NCI-H2171 (cell line): ENCODE results near the gene ABHD16B.
"Not testable (repeated sequence)": the region's sequence is repeated elsewhere in the genome, so short reads cannot be mapped to it uniquely, and the experiment has no call there.

ENCODE experiments used
- DNase-seq: peaks from one replicate; lab custom pipeline; 2025; lab: John Stamatoyannopoulos, UW

ABHD16B gene

DNA sequence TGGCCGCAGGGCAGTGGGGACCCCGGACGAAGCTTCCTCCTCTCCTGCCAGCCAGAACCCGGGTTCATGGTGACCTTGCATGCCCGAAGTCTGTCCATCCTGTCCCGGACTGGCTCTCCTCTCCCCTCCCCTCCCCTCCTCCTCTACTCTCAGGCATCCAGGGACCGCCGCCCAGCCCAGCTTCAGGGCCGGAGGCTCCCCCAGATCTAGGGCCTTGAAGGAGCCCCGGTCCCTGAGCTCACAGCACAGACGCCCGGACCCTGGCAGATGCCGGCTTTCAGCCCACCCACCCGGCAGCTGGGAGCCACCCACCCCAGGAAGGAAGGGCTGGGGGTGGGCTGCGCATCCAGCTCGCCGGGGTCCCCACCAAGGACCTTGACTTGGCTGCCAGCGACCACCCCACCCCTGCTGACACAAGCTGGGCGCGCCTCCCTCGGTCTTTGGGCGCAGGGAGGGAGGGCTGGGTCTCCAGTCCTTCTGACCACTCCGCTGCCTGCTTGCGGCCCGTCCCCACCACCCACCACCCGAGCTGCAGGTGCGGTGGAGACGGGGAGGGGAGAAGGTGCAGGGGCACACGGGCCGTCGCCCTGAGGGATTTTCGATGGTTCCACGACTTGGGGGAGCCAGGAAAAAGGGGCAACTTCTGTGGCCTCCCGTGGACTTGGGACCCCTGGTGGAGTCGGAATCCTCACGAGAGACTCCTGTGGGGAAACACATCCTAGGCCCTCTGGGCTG, 5.8 kb upstream of the ABHD16B start:
- no peak for DNase-seq

- no peak for DNase-seq
Measured at GRCh38 chr20:63856098-63856511, 5.2 kb upstream of the ABHD16B start.

DNA sequence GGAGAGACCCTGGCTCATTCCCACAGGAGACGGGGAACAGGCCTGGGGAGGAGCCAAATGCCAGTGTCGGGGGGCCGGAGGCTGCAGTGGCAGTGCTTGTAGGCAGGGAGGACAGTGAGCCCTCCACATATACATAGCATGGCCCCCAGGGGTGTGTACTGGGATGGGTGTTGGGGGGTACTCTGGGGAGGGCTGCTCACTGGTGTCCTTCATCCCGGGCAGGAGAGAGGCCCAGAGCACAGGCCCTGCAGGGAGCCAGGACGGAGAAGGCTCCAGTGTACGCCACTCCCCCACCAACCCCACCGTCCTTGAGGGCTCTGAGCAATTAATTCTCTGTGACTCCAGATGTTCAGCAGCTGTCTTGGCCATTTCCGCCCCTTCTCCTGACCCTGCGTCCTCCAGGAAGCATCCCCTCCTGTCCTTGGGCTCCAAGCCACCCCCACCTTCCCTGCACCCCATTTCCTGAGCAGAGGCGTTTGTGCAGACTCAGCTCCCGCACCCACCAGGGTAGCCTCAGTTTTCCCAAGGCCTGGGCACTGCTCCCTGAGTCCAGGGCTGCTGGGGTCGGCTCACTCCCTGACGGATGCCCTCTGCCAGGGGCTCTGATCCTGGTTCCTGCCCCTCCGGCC, 3.4 kb upstream of the ABHD16B start:
- no peak for DNase-seq

GRCh38 chr20:63858393-63859165, 2.7 kb upstream of the ABHD16B start:
- DNase-seq = no peak

- no peak for DNase-seq
Measured at GRCh38 chr20:63859166-63859699, 2.1 kb upstream of the ABHD16B start.

- DNase-seq = no peak
Measured at GRCh38 chr20:63860325-63861051, 810 bp upstream of the ABHD16B start.

- DNase-seq = no peak
Measured at GRCh38 chr20:63861981-63862901, 943 bp downstream of the ABHD16B start.

DNA sequence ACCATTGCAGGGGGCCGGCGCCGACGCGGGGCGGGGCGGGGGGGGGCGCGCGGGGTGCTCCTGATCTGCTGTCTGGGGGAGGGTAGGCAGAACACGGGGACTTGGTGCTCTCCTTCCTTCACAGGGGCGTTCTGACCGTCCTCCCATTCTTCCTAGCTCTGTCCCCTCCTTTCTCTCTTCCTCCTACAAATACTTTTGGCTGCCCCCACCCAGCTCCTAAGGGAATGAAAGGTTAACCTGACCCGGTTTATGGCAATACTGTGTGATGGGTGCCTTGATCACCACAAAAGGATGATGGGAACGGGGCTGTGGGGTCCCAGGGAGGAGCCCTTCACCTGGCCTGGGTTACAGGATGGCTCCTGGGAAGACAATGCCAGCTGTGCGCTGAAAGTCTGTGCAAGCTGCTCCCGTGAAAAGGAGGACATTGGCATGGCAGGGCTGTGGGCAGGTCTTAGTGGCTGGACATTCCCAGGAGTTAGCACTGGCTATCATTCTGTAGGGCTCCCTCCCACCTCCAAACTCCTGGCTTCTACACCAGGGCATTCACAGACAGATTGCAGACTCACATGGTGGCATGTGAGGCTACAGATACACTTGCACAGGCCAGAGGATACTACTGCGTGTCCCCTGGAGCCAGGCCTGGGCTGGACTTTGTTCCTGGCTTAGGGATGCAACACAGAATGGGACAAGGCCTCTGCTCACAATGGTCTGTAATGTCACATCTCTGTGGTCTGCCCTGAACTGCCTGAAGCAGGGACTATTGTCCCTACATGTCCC, 1.9 kb downstream of the ABHD16B start:
- no peak for DNase-seq

GRCh38 chr20:63863798-63864544, 2.7 kb downstream of the ABHD16B start:
- peak; percentile 71 for DNase-seq

DNA sequence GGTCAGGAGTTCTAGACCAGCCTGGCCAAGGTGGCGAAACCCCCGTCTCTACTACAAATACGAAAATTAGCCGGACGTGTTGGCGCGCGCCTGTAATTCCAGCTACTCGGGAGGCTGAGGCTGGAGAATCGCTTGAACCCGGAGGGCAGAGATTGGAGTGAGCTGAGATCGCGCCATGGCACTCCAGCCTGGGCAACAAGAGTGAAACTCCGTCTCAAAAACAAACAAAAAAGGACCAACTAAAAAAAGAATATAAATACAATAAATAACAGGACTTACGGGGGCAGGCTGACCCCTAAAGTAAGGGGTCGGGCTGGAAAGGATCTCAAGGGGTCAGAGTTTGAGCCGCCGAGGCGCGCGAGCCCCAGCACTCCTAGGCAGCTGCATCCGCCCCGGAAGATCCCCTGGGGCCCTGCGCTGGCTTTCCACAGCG, 3.3 kb downstream of the ABHD16B start:
- no peak for DNase-seq

DNA sequence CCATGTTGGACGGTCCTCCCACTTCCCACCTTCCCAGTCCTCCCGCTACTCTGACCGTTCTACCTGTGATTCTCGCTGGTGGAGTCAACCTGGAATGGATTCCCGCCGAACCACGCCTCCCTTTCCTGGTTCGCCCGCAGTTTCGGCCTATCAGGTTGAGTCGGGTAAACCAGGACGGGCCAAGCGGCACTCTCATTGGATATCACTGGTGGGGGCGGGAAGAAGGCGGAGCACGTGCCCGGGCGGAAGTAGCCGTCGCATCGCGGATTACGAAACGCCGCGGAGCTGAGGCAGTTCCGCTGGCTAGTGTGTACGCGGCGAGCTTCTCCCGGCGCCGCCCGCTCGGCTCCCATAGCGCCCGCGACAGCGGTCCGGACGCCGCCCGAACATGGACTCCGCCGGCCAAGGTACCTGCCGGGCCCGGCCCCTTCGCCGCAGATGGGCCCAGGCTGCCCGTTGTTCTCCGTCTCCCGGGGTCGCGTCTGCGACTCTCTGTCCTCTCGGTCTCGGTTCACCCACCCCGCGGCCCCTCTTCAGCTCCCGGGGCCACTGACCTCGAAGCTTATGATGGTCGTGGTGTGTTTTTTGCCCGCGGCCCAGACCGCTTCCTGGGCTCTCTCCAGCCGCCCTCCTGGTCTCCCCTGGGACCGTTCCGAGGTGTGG, 3.8 kb downstream of the ABHD16B start, which contains the start of gene TPD52L2:
Gene TPD52L2, plus strand, starts transcription at position 293 of the 663 bp plus-strand sequence. Its CDS starts 96 bp downstream, at position 389.
- DNase-seq = peak; percentile 100

DNA sequence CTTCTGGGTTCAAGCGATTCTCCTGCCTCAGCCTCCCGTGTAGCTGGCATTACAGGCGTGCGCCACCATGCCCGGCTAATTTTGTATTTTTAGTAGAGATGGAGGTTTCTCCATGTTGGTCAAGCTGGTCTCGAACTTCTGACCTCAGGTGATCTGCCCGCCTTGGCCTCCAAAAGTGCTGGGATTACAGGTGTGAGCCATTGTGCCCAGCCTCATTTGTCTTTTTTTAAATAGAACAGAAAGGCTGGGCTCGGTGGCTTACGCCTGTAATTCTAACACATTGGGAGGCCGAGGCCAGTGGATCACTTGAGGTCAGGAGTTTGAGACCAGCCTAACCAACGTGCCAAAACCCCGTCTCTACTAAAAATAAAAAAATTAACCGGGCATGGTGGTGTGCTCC, 5.7 kb downstream of the ABHD16B start:
- not testable (repeated sequence) for DNase-seq

DNA sequence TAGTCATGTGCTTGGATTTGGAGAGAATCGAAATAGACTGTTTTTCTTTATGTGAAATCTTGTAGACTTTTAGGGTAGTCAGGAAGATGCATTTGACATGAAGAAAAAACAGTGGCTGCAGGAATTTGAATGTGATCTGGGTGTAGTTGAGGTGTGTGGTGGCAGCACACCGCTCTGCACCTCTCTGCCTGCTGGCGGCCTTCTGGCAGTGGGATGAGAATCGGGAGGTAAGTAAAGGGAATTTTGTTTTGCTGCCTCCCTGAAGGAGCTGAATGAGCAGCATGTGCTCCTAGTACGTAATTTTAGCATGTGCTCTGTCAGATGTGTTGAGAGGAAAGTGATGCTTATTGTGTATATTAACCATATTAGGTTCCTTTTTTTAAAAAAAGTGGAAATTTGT, 7.0 kb downstream of the ABHD16B start:
- DNase-seq = no peak

- no peak for DNase-seq
Measured at GRCh38 chr20:63873477-63873971, 12.2 kb downstream of the ABHD16B start.

DNA sequence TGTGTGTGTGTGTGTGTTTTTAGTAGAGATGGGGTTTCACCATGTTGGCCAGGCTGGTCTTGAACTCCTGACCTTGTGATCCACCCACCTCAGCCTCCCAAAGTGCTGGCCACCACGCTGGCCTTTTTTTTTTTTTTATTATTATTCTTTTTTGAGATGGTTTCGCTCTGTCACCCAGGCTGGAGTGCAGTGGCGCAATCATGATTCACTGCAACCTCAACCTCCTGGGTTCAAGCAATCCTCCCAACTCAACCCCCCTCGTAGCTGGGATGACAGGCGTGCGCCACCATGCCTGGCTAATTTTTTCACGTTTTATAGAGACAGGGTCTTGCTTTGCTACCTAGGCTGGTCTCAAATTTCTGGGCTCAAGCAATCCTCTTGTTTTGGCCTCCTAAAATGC, 12.9 kb downstream of the ABHD16B start:
- not testable (repeated sequence) for DNase-seq

GRCh38 chr20:63876489-63877036, 15.3 kb downstream of the ABHD16B start:
- DNase-seq = peak; percentile 98

DNA sequence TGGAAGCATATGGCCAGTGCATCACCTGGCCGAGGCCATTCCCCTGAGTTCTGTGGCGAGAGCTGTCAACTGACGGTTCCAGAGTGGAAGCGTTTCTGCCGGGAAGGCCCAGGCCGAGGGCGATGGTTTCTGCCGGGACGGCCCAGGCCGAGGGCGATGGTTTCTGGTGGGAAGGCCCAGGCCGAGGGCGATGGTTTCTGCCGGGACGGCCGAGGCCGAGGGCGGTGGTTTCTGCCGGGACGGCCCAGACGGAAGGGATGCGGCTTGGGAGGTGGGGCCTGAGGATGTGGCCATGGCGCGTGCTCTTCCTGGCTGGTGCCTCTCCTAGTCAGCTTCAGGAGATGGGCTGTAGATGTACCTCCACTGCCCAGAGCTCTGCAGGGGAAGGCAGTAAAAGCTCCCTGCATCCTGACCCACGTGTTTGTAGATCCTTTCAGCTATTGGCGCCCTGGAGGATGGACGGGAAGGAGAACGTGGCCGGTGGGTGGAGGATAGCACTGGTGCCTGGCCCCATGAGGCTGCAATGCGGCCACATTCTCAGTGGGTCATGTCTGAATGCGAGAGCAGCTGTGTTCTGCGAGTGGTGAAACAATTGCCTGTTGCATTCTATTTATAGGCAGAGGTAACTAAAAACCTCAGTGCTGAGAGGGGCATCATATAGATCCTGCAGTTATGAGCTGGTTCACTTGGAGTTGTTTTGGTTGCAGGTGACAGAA, 16.6 kb downstream of the ABHD16B start:
- no peak for DNase-seq
